T47D (cell line): ENCODE measurements around the gene ZBTB26.

Experiments used
- DNase-seq, 2 experiments: peaks; one replicate each; pipeline versions ENCODE4 v3.0.0 to v3.0.0-alpha.2; 2011 to 2012; ENCODE audit warnings: low read depth in 1 of 2, low spot score in 1 of 2
- JUND ChIP-seq: IDR thresholded peaks from 2 replicates; pipeline ENCODE4 v1.6.1; 2012; ENCODE audit warnings: low read depth
- in situ Hi-C: cut with HindIII; loops from 2 replicates; pipeline ENCODE4 v1.10.0; 2016; ENCODE audit warnings: low sequenced_read_pairs, low pct_unique_long_range_greater_than_20kb

Gene ZBTB26

DNA sequence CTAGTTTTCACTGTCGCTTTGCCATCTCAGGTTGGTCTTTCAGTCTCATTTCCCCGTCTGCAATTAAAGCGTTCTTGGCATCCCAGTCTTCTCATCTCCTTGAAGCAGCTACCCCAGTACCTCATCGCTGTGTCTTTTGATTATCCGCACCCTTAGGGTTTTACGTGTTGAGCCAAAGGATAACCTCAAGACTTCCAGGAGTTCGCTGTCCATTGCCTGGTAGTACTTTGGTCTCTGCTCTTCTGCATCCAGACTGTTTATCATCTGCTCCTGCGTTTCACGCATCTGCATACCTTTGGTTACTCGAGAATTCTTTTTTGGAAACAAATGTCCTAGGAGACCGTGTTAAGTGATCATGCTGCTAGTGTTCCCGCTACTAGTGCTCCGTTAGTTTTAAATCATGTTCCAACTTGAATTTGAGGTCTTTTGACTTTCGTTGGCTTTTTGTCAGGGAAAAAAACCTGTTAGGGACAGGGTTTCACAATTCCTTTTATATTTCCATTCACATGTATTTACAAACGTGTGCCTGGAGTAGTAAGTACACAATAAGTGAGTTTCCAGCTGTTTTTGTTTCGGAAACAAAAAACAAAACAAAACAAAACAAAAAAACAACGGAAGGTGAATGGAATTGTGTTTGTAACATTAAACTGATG lies 10.4 kb upstream of the ZBTB26 start:
- in situ Hi-C loops: no loop called here
- DNase-seq: peak in 1 of 2 experiments; percentile 48
- no peak for TF ChIP-seq JUND

DNA sequence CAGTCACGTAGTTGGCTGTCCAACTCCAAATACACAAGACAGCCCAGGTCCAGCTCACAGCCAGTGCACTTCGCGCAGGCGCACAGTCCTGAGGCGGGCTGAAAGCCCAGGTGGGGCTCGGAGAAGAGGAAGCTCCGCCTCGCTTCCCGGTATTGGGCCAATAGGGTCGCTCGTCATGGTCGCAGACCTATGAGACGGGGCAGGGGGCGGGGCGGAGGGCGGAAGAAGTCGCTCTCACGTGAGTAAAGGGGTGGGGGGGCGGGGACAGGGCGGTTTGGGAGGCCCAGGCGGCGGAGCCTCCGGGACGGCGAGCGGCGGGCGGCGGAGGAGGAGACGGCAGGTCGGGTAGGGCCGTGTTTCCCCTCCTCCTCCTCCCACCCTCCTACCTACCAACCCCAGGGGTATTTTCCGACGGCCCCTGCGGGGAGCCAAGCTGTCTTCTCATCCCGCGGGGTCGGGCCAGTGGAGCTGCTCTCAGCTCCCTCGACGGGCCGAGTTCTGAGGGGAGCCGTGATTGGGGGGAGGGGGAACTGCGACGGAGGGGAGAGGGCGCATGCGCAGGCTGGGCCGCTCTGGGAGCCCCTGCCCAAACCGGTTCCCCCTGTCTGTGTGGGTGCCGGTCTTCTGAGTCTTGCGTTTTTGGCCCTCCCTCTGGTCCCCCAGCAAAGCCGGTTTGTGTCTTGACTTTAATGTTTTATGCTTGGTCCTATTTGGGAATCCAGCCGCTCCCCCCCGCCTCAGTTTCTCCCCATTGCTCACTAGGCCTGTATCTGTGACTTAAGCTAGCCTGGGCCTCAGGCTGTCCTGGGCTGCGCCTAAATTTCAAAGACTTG lies 9.7 kb upstream of the ZBTB26 start, which contains the start of gene RABGAP1:
RABGAP1 (plus strand) TSS at position 272 of the 833 bp plus-strand sequence. CDS start 16,040 bp downstream, outside the sequence.
- in situ Hi-C loops: no loop called here
- DNase-seq: peak; percentile 96 to 100
- TF ChIP-seq JUND: no peak

DNA sequence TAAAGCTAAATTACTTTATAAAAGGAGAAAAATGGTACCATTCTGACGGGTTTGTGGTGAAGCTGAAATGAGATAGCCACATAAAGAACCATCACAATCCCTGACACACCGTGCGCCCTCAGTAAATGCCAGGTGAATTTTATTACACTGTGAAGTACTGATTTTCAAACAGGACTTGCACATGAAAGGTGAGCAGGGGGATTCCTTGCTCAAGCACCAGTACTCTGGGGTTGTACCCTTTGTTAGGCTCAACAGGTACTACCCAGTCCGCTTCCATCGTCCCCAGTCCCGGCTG lies 9.1 kb upstream of the ZBTB26 start:
- TF ChIP-seq JUND: no peak
- DNase-seq: no peak
- in situ Hi-C loops: no loop called here

DNA sequence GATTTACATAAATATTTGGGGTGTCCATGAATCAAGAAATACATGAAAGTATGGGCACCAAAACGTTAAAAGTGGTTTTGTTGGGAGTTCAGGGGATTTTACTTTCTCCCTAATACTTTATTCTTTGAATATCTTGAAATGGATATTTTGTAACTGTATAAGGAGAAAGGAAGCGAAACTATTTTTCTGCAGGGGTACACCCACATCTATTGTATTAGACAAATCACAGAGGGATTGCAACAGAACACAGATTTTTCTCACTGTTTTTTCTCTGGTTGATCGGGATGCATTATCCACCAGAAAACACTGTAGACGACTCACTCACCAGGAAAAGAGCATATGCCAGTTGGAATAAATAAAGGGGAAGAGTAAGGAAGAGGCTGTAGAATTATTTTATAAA lies 8.3 kb upstream of the ZBTB26 start:
- in situ Hi-C loops: no loop called here
- TF ChIP-seq JUND: no peak
- no peak for DNase-seq

DNA sequence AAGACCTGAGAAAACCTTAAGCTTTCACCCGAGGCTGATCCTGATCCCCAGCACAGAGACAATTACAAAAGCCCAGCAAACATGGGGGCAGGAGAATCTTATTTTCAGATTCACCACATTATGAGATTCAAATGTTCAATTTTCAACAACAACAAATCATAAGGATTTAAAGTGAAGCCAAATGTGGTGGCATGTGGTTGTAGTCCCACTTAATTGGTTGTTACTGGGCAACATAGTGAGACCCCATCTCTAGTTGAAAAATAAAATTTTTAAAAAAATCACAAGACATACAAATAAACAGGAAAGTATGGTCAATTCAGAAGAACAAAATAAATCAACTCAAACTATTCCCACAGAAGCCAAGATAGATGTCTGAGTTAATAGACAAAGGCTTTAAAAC lies 5.6 kb upstream of the ZBTB26 start:
- TF ChIP-seq JUND: no peak
- DNase-seq: no peak
- in situ Hi-C loops: no loop called here

DNA sequence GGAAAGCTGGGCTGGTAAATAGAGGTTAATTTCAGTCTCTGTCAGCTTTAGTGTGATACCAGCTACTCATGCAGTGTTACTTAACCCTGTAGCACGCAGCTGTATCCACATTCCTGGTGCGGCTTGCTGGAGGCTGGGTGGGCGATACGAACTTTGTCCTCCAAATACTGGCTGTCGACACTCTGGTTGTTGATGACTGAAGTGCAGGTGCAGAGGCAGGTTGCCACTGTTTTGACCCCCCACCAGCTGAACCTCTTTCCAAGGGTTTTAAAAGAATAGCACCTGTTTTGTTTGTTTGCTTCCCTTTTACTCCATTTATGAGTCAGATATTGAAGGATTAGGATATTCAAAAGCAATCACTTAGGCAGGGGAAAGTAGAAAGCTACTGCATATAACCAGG lies 5.2 kb upstream of the ZBTB26 start:
- no peak for TF ChIP-seq JUND
- no peak for DNase-seq
- in situ Hi-C loops: no loop called here

DNA sequence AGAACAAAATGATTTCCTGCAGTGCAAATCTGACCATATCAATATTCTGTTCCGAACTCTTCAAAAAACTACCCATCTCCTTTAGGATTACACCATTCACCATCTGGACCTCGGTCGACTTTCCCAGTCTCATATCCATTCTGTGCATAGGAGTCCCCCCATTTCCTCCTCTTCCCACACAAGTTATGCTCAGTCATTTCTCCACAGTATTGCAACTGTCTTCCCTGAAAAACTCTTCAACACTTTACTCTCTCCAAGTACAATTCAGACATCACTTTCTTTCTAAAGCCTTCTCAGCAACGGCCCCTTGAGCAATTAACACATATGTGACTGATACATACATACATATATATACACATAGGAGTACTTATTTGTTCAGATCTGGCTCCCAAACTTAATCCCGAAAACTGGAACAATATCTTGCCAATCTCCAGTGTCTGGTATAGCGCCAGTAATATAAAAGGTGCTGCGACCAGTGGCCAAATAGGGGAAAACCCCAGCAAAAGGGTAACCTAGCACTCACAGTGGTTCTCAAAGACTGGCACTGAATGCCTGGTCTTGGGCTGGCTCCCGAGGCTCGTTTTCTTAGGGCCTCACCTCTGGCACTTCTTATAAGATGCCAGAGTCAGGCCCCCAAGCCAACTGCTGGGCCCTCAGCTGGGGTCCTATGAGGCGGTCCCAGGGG lies 629 bp downstream of the ZBTB26 start:
- peak in 1 of 2 experiments; percentile 26 for DNase-seq
- in situ Hi-C loops: no loop called here
- TF ChIP-seq JUND: no peak

DNA sequence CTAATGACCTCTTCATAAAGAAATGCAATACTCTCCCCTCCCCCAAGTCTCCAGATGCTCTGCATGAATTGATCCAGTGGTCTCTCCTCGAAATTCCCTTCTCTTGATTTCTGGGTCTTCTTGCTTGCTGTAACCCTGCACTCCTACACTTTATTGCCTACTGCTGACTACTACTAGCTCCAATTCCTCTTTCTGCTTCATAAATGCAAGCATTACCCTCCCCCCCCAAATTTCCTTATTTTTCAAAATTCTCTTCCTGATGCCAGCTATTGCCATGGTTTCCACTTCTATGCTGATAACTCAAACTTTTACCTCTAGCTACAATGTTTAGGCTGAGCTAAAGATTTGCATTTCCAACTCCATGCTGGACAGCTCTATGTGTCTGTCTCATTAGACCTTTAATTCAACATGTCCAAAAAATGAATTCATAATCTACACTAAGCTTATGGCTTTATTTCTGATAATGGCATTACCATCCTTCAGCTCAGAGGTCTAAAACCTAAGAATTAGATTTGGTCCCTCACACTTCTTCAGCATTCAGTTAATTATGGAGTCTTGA lies 1.4 kb downstream of the ZBTB26 start:
- TF ChIP-seq JUND: no peak
- DNase-seq: no peak
- in situ Hi-C loops: no loop called here

DNA sequence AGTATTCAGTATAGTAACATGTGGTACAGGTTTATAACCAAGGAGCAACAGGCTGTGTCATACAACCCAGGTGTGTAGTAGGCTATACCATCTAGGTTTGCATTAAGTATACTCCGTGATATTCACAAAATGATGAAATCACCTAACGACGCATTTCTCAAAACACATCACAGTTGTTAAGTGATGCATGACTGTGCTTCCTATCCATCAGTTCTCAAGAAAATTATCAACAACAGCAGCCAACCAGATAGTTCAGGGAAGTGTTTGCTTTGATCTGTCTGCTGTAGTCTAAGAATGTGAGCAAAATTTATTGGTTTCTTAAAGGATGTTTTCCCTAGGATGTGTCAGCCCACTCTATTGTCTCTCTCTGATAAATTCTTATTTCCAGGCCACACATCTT lies 7.4 kb downstream of the ZBTB26 start:
- TF ChIP-seq JUND: no peak
- in situ Hi-C loops: no loop called here
- no peak for DNase-seq

DNA sequence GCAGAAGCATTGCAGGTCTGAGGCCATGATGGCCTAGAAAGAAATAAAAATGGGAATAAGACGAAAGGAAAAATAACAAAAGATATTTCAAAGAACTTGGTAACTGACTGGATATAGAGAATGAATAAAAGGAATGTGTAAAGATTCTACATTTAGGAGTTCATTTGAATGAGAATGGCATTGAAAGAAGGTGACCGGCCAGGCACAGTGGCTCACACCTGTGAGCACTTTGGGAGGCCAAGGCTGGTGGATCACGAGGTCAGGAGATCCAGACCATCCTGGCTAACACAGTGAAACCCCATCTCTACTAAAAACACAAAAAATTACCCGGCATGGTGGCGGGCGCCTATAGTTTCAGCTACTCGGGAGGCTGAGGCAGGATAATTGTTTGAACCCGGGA lies 8.6 kb downstream of the ZBTB26 start:
- in situ Hi-C loops: no loop called here

DNA sequence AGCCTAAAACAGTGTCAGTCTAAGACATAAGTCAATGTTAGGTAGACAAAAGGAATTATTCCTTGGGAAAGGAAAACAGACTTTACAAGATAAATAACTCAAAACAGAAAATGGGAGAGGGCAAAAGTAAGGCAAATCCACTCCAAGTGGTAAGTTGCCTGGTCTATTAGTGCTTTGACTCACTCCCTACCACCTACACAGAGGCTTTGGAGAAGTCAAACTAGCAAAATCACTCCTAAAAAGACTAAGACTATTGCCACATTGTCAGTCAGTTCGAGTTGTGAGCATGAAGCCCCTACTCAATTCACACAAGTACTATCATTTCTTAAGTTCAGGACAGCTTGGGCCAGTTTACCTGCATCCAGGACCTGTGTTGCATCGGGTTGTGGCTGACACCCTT lies 13.0 kb downstream of the ZBTB26 start:
- in situ Hi-C loops: no loop called here
- TF ChIP-seq JUND: no peak
- DNase-seq: no peak

More for the DNA sequence above, 8.6 kb downstream of the ZBTB26 start:
- no peak for TF ChIP-seq JUND
- DNase-seq: no peak

DNA sequence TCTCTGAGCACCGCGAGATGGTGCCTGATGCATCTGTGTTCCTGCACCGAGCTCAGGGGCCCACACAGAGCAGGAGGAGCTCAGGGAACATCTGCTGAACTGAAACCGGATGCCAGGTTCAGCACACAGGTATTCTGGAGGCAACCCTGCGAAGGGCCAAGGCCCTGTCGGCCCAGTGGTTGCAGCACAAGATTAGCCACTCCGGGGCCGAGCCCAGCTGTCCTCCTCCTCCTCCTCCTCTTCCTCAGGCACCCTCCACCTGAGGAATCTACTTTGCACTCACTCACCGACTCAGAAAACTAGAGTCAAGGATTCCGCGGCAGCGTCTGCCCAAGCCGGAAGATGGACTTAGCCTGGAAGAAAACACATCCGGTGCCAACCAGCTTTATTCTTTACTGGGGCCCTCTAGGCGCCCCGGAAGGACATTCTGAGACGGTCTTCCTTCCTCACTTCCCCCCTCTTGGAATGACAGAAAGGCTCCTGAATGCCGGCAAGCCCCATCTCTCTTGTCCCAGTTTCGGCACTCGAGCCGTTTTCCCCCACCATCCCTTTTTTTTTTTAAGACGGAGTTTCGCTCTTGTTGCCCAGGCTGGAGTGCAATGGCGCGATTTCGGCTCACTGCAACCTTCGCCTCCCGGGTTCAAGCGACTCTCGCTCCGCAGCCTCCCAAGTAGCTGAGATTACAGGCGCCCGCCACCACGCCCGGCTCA lies 18.2 kb downstream of the ZBTB26 start, which contains the start of gene ZBTB6:
ZBTB6 (minus strand) TSS at position 360 of the 710 bp plus-strand sequence. CDS start 1,251 bp downstream, outside the sequence.
- in situ Hi-C loops: no loop called here
- peak; percentile 61 to 95 for DNase-seq
- TF ChIP-seq JUND: no peak
